Uterus (tissue), 4 donors: ENCODE results near the gene IFNG. TPM values are rescaled to one million over a fixed set of nuclear protein-coding genes. Genes with fewer than 3 reads are reported as not detected.

Experiments
- DNase-seq, 2 donors: peaks; one replicate each; pipeline ENCODE4 v3.0.0-alpha.2; 2019 to 2020
- H3K27ac ChIP-seq, 2 donors: fragments of 200-600 bp; sonication (generic); 1 replicate in 1 of 2; 2 replicates in 1 of 2; pipeline ENCODE4 v1.5.1; 2016 to 2018
- H3K27me3 ChIP-seq, 2 donors: fragments of 200-600 bp; sonication (generic); one replicate each; pipeline ENCODE4 v1.5.1; 2018 to 2019; ENCODE audit warnings: control low read depth in 1 of 2
- H3K36me3 ChIP-seq, 2 donors: fragments of 200-600 bp; sonication (generic); one replicate each; pipeline ENCODE4 v1.5.1; 2019; ENCODE audit warnings: control low read depth in 1 of 2
- H3K4me1 ChIP-seq, 2 donors: fragments of 200-600 bp; sonication (generic); one replicate each; pipeline ENCODE4 v1.5.1; 2018 to 2019; ENCODE audit warnings: control low read depth in 1 of 2
- H3K4me3 ChIP-seq, 2 donors: fragments of 200-600 bp; sonication (generic); 1 replicate in 1 of 2; 2 replicates in 1 of 2; pipeline ENCODE4 v1.5.1; 2018 to 2019; ENCODE audit warnings: mild to moderate bottlenecking in 1 of 2
- H3K9me3 ChIP-seq, 2 donors: fragments of 200-600 bp; sonication (generic); one replicate each; pipeline ENCODE4 v1.5.1; 2019; ENCODE audit warnings: control low read depth in 1 of 2
- POLR2A ChIP-seq, 2 donors: fragments of 450-650 bp; IDR thresholded peaks; one replicate each; pipeline ENCODE4 v1.6.1; 2016; ENCODE audit warnings: antibody characterized with exemption in 2 of 2, mild to moderate bottlenecking in 1 of 2, moderate library complexity in 1 of 2
- intact Hi-C: fragments of 100-400 bp; cut with DNase I; formaldehyde crosslinking; loops from one replicate; pipeline ENCODE4 v1.15.1; 2023; ENCODE audit warnings: low total_unique reads
- total RNA-seq, 4 donors: library from RNA; depleted of rRNA in 3 of 4; stranded (reverse); fragments of >200 nt in 3 of 4; gene quantifications; one replicate each; pipeline versions ENCODE4 v1.1.0 to v1.2.4, GENCODE V29; 2014 to 2023
- TF ChIP-seq, protein P1 (sequence below), 4 experiments: fragments of 200-600 bp in 2 of 4; fragments of 450-650 bp in 2 of 4; sonication (generic) in 2 of 4; IDR thresholded peaks; one replicate each; pipeline ENCODE4 v1.5.1; 2016 to 2019; ENCODE audit warnings: antibody characterized with exemption in 4 of 4, mild to moderate bottlenecking in 2 of 4, moderate library complexity in 1 of 4
- donor health status: DM: yes; HTN: yes; CAD: no.

Gene IFNG
- total RNA-seq, 4 donors from 2014 or later: not detected

DNA sequence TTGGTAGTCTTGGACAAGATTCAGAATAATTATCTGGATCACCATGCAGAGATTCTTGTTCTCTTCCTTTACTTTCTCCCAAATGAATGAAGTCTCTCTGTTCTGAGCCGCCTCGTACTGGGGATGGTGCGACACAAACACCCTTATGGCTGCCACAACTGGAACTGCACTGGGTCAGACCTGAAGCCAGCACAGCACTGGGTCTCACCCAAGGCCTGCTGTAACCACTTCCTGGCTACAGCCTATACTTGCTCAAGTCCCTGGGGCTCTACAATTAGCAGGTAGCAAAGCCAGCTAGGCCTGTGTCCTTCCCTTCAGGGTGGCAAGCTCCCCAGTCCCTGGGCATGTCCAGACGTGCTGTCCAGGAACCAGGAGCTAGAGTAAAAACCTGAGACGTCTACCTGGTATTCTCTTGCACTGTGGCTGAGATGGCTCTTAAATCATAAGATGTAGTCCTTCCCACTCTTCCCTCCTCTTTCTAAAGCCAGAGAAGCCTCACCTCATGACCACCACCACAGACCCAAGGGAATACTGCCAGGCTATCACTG, 27.6 kb downstream of the IFNG start:
- Histone ChIP-seq H3K9me3 (peaks cover 0 to 8% of the 10 kb centered on the region in 2 donors), H3K27me3 (no peaks in the 10 kb centered on the region), H3K4me1 (no peaks in the 10 kb centered on the region), H3K27ac (no peak overlapping the region), H3K36me3 (no peaks in the 10 kb centered on the region), H3K4me3 (no peak overlapping the region)
- intact Hi-C loops: no loop called here
- TF ChIP-seq, protein P1, sequence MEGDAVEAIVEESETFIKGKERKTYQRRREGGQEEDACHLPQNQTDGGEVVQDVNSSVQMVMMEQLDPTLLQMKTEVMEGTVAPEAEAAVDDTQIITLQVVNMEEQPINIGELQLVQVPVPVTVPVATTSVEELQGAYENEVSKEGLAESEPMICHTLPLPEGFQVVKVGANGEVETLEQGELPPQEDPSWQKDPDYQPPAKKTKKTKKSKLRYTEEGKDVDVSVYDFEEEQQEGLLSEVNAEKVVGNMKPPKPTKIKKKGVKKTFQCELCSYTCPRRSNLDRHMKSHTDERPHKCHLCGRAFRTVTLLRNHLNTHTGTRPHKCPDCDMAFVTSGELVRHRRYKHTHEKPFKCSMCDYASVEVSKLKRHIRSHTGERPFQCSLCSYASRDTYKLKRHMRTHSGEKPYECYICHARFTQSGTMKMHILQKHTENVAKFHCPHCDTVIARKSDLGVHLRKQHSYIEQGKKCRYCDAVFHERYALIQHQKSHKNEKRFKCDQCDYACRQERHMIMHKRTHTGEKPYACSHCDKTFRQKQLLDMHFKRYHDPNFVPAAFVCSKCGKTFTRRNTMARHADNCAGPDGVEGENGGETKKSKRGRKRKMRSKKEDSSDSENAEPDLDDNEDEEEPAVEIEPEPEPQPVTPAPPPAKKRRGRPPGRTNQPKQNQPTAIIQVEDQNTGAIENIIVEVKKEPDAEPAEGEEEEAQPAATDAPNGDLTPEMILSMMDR (IDR thresholded peaks at IDR 0.05): no peak
- TF ChIP-seq POLR2A (IDR thresholded peaks at IDR 0.05): no peak
- DNase-seq: no peak

DNA sequence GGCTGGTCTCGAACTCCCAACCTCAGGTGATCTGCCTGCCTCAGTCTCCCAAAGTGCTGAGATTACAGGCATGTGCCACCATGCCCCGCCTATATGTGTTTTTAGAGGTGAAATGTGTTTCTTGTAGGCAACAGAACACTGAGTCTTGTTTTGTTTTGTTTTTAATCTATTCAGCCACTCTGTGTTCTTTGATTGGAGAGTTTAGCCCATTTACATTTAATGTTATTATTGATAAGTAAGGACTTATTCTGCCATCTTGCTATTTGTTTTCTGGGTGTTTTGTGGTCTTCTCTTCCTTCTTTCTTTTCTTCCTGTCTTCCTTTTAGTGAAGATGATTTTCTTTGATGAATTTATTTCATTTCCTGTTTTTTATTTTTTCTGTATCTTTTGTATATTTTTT, 29.6 kb downstream of the IFNG start:
- Histone ChIP-seq H3K4me3 (no peak overlapping the region), H3K4me1 (no peaks in the 10 kb centered on the region), H3K27me3 (no peaks in the 10 kb centered on the region), H3K27ac (no peak overlapping the region), H3K9me3 (peaks cover 0 to 8% of the 10 kb centered on the region in 2 donors), H3K36me3 (no peaks in the 10 kb centered on the region)
- DNase-seq: no peak
- intact Hi-C loops: no loop called here
- TF ChIP-seq, protein P1 (IDR thresholded peaks at IDR 0.05): no peak
- no peak for TF ChIP-seq POLR2A (IDR thresholded peaks at IDR 0.05)

DNA sequence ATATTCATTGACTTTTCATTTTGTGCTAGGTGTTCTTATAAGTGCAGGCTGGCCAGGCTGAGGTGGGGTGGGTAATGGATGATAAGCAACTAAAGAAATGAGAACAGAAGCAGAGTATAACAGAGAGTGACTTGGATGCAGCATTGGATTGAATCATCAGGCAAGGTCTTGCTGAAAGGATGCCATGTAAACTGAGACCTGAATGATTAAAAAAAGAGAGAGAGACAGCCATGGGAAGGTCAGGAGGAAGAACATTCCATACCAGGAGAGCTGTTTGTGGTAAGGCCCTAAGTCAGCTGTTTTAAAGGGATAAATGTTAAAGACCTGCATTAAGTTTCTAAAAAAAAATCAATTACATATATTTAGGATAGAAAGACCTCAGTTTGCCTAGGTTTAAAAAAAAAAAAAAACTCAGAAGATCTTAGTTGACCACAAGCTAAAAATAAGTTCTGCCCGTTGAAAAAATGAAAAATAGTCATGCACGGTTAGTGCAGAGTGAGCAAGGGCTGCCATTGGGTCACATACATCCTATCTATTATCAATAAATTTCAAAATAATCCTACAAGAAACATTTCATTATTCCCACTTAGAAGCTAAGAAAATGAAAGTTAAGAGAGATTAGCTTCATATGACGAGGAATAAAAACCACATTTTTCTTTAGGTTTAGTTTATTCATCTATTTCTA, 37.2 kb downstream of the IFNG start:
- no peaks in the 10 kb centered on the region for H3K4me1 ChIP-seq
- H3K4me3 ChIP-seq: no peak overlapping the region
- H3K9me3 ChIP-seq: no peaks in the 10 kb centered on the region
- no peaks in the 10 kb centered on the region for H3K36me3 ChIP-seq
- DNase-seq: no peak
- H3K27me3 ChIP-seq: no peaks in the 10 kb centered on the region
- TF ChIP-seq POLR2A (IDR thresholded peaks at IDR 0.05): no peak
- TF ChIP-seq, protein P1 (IDR thresholded peaks at IDR 0.05): no peak
- intact Hi-C loops: no loop called here
- no peak overlapping the region for H3K27ac ChIP-seq

DNA sequence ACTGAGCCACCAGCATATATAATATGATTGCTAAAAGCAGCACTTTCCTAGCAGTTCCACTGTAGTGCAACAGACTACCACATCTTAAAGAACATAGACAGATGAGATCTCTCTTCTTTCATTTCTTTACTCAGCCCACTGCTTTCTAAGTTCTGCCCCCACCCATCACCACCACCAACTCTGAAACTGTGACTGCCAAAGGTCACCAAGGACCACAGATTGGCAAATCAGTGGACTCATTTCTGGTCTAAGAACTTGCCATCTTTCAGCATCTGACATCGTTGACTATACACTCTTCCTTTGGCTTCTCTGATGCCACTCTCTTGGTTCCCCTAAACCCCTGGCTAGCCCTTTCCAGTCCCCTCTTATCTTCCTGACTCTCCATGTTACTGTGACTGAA, 38.4 kb downstream of the IFNG start:
- DNase-seq: no peak
- TF ChIP-seq POLR2A (IDR thresholded peaks at IDR 0.05): no peak
- Histone ChIP-seq H3K4me3 (no peak overlapping the region), H3K9me3 (no peaks in the 10 kb centered on the region), H3K36me3 (no peaks in the 10 kb centered on the region), H3K4me1 (no peaks in the 10 kb centered on the region), H3K27ac (no peak overlapping the region), H3K27me3 (no peaks in the 10 kb centered on the region)
- intact Hi-C loops: no loop called here

DNA sequence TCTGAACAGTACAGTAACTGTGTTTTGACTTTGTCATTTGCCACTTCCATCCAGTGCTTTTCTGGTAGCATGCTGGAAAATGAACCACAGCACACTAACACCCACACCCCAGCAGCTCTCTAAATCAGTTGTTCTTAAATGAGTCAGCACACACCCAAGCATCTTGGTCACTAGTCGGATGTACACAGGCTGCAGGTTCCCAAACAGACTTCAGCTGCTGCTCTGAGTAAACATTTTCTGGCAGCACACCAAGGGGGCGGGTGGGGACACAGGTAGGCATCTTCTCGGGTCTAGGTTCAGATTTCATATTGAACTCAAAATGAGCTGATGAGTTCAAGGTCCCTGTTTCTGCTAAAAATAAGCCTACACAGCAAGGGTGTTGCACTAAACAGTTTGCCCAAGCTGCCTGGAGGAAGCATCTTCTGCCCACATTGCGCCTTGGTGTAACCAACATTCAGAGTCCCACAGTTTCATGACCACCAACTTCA, 39.8 kb downstream of the IFNG start:
- no peak for DNase-seq
- no peak for TF ChIP-seq POLR2A (IDR thresholded peaks at IDR 0.05)
- TF ChIP-seq, protein P1 (IDR thresholded peaks at IDR 0.05): no peak
- H3K4me1 ChIP-seq: no peaks in the 10 kb centered on the region

More for the DNA sequence above, 39.8 kb downstream of the IFNG start:
- H3K27ac ChIP-seq: no peak overlapping the region
- no peak overlapping the region for H3K4me3 ChIP-seq
- no peaks in the 10 kb centered on the region for H3K9me3 ChIP-seq
- no peaks in the 10 kb centered on the region for H3K36me3 ChIP-seq
- H3K27me3 ChIP-seq: no peaks in the 10 kb centered on the region
- intact Hi-C loops: no loop called here
